ENCODE results near the gene KRT40.
"Not testable (repeated sequence)": the region's sequence is repeated elsewhere in the genome, so short reads cannot be mapped to it uniquely, and the experiment has no call there.

The KRT40 gene

DNA sequence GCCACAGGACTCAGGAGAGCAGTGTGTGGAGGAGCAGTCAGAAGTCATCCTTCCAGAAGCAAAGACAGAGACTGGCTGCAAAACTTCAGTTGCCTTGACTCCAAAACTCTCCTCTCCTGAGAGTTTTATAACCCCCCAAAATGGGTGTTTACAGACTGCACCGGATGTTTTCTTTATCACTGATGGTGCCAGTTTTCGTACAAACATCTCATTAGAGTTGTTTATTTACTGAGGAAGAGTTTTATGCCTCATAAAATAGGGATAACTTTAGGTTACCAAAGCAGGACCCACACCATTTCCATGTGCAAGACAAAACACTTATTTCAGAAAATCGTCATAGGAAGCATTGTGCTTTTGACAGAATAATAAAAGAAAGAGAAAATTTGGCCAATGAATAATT, at the start of gene KRT40:
KRT40 (minus strand) TSS at position 101 of the 400 bp plus-strand sequence; CDS start at position 48, 53 bp downstream.
- DNase-seq: no peak

DNA sequence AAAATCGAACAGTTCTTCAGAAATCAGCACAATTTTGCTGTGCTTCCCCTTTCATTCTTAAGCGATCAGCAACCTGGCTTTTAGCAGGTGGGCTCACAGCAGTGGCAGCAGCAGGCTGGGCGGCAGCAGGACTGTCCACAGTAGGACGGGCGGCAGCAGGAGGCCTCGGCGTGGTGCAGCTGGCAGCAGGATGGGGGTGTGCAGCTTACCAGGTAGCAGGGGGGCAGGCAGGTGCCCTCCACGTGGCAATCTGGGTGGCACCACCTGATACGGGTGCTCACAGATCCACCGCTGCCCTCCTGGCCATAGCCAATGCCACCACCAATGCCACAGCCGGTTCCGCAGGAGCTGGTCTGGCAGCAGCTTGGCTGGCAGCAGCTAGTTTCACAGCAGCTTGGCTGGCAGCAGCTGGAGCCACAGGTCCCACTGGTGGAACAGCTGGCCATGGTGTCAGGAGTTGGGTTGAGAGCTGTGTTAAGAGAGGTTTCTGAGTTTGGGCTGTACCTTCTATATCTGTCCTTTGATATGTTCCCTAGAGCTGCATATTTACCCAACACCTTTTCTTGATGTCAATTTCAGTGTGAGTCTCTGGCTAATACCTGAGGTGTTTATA, 45.6 kb upstream of the KRT40 start, which contains the start of gene KRTAP1-4:
KRTAP1-4 (minus strand) TSS at position 563 of the 613 bp plus-strand sequence; CDS start at position 446, 117 bp downstream.
- no peak for DNase-seq

DNA sequence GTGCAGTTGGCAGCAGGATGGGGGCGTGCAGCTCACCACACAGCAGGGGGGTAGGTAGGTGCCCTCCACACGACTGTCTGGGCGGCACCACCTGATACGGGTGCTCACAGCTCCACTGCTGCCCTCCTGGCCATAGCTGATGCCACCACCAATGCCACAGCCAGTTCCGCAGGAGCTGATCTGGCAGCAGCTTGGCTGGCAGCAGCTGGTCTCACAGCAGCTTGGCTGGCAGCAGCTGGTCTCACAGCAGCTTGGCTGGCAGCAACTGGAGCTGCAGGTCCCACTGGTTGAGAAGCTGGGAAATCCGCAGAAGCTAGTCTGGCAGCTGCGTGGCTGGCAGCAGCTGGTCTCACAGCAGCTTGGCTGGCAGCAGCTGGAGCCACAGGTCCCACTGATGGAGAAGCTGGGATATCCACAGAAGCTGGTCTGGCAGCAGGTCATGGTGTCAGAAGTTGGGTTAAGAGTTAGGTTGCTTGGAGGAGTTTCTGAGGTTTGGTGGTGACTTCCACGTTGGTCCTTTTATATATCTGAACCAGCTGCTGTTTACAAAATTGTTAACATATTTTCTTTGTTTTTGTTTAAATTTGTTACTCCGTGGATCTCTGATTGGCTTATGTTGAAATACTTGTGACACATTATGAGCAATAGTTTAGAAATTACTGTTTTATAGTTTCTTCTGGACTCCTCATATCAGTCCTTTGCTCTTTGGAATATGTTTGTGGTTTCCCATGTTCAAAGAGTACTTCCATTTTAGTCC, 42.8 kb upstream of the KRT40 start, which contains the start of gene KRTAP1-5:
KRTAP1-5 (minus strand) TSS at position 494 of the 757 bp plus-strand sequence; CDS start at position 441, 53 bp downstream.
- no peak for DNase-seq

DNA sequence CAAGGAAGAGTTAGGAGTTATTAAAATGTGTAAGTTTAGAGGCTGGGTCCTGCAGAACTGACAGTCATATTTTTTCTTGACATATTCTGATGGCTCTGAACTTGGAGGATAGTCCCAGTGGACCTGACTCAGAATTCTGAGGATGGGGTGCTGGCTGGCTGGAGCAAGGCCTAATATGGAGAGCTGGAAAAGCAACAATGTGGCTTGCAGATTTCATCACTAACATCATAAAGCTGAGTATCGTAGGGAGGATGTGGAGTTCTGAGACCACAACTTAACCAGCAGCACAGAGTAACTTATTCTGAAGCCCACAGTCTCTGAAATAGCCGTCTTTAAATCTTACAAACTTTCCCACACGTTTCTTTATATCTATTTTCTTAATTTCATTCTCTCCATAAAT, 40.6 kb upstream of the KRT40 start:
- no peak for DNase-seq

DNA sequence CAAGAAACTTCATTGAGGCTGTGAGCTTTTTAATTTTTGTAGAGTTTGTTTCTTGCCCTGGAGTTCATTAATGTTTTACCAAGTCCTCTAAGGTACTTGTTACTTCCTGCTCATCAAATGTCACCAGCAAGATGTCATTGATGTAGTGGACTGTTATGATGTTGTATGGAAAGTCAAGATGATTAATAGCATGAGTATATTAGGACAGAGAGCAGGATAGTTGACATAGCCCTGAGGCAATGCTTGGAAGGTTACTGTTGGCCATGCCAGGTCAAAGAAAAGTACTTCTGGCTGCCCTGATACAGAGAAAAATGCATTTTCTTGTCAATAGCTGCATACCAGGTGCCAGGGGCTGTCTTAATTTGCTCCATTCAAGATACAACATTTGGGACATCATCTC, 36.2 kb upstream of the KRT40 start:
- no peak for DNase-seq

DNA sequence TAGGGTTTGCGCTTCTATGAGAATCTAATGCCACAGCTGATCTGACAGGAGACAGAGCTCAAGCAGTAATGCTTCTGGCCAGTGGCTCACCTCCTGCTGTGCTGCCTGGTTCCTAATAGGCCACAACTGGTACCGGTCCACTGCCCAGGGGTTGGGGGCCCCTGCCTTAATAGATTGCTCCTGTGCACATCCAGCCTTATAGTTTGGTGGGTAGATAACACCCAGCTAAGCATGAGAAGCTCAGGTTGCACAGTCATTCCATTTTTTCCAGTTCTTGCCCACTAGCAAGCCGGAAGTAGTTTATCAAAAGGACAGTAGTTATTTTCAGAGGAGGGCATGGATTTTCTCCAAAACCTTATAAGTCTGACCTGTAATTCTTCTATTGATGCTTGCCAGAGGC, 35.3 kb upstream of the KRT40 start:
- no peak for DNase-seq

DNA sequence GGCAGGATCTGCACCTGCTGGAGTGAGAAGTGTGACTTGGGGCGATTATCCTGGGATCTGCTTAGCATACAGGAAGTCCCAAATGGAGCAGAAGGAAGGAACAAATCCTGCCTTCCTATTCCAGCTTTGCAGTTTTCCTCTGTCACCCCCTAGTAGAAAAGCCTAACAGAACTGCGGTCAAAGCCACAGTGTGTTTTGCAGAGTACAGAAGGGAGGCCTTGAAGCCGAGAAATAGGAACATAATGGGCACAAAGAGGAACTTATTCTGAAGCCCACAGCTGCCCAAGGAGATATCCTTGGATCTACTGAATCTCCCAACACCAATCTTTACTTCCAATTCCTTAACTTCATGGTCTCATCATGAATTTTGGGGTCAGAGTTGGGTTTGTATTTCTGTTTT, 34.4 kb upstream of the KRT40 start:
- no peak for DNase-seq

DNA sequence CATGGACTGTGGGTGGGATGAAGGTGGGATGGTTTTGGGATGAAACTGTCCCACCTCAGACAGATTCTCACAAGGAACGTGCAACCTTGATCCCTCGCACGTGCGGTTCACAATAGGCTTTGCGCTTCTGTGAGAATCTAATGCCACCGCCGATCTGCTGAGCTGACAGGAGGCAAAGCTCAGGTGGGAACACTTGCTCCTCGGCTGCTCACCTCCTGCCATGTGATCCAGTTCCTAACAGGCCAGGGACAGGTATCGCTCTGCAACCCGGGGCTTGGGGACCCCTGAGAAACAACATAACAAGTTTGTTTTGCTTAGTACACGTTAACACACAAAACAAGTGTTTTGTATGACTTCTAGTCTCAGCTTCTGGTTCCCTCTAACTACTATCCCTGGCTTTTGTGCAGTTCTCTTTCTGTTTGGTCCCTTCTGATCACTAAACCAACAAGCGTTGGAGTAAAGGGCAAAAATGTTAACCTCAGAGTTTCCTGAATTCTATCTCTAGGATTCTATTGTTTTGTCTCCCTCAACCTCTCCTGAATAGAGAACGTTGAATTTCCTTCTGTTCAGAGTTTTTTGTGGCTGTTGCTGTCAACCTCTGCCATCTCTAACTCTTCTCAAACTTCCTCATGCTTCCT, 32.6 kb upstream of the KRT40 start:
- DNase-seq: no peak

DNA sequence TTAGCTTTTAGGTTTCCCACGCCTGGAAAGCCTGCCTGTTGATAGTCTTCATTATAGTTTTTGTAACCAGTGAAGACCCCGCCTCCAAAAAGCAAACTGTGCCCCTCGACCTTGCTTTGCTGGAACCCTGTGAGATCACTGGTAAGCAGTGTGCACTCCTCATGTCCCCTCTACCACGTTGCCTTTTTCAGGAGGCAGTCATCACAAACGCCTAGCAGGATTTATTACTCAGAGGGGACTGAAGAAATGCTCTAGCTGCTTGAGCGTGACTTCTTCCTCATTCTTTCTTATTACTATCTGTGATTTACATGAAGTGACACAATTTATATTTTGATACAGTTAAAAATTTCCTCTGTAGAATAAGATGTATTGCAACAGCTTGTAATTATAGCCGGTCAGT, 31.3 kb upstream of the KRT40 start:
- DNase-seq: no peak

DNA sequence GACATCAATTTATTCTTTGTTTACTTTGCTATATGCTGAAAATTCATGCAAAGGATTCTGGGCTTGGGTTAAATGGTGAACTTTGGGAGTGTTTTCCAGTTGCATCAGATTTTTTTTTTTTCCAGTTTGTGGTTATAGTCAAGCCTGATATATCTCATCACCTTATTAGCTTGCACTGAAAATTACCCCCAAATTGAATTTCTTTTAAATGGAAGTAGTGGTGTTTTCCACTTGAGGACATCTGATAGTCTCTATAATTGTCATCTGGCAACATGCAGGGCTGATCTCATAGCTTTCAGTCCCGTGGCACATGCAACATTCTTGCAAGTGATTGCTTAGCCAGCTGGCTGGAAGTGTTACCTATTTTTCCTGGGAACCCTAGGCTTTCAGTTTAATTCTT, 29.5 kb upstream of the KRT40 start:
- no peak for DNase-seq

DNA sequence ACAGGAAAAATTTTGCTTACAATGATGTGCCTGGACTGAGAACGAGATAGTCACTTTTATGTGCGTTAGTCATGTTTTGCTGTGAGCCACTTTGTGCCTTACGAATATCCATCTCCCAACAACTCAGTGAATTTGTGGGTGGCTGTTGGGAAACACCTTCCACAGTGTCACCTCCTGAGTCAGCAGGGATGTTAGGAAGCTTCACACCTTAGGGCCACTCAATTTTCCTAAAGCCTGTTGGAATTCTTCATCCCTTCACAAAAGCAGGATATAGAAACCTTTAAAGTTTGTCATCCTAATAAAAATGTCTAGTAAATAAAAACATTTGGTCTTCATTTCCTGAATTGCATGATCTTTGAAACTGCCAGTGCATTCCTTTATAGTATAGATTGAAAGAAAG, 29.1 kb upstream of the KRT40 start:
- DNase-seq: no peak

DNA sequence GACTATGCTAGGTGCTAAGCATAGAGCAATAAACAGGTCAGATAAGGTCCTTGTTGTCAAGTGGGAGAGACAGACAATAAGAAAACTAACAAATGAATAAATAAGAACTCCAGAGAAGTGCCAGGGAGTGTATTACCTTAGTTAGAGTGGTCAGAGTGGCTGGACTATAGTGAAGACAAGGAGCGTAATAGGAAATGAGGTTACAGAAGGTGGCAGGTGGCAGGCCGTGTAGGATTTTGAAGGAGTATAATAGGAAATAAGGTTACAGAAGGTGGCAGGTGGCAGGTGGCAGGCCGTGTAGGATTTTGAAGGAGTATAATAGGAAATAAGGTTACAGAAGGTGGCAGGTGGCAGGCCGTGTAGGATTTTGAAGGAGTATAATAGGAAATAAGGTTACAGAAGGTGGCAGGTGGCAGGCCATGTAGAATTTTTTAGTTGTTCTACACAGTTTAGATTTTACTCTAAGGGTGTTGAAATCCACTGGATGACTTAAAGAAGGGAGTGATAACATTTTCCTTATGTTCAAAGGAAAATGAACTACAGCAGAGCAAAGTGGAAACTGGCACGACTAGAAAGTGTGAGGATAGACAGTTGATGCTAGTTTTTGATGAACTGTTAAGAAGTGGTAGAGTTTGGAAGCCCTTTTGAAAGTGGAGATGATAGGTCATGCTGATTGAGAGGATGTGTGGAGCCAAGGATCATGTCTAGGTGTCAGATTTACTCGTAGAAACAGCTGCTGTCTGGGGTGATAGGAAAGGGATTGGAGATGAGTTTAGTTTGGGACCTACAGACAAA, 28.4 kb upstream of the KRT40 start:
- no peak for DNase-seq

DNA sequence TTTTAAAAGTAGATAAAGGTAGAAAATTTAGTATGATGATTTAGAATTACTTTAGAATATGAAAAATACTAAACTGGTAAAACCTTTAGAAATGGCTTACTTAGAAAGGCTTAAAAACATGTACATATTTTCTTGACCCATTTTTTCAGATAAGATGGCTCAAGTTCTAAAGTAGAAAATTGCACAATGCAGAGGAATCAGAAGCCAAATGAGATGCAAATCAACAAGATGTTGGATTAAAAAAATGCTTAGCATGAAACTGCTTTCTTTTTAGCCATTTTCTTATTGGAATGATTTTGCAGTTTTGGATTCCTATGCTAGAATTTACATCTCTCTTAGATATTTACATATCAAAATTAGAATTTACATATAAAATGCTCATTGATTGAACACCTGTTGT, 26.3 kb upstream of the KRT40 start:
- no peak for DNase-seq

DNA sequence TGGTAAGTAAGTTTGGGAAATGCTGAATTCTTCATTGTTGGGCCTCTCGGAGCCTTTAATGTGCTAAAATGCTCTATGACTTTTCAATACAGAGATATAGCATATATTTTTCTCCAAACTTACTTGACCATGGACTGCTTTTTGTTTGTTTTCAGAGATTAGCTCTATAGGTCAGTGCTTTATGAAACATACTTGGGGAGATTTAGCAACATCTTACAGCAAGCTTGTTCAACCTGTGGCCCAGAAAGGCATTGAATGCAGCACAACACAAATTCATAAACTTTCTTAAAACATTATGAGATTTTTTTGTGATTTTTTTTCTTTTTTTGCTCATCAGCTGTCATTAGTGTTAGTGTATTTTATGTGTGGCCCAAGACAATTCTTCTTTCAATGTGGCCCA, 25.8 kb upstream of the KRT40 start:
- no peak for DNase-seq

DNA sequence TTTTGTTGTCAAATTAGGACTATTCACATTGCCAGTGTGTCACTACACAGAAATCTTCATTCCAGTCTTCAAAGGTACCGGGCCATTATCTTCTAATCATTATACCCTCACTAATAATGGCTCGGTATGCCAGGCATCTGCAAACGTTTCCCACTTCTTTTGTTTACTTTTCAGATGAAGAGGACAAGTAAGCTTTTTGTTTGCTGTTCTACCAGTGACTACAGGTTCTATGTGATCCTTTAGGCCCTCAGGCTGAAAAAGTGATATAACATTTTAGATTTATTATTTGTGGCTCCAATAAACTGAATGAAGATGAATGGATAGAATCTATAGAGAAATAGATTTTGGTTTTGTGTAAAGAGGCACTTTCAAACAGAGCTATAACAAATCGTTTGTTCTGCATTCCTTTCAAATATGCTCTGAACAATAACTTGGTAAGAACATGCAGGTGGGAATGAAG, 25.2 kb upstream of the KRT40 start:
- DNase-seq: no peak

DNA sequence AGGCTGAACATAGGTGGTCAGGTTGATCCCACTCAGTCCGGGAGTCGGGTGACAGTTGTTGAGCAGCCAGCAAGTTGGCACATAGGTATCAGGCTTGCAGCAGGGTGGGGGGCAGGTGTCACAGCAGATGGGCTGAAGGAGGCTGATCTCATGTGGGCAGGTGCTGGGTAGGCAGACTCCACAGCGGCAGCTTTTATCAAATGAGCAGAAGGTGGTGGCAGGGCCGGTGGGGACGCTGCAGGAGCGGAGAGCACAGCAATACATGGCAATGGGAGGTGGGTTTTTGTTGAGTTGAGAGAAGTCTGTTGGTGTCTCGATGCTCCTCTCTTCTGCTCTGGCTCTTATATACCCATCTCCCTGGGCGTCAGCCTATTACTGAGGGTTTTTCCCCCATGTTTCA, 24.7 kb upstream of the KRT40 start, which contains the start of gene KRTAP3-1:
KRTAP3-1 (minus strand) TSS at position 318 of the 400 bp plus-strand sequence; CDS start at position 264, 54 bp downstream.
- no peak for DNase-seq

DNA sequence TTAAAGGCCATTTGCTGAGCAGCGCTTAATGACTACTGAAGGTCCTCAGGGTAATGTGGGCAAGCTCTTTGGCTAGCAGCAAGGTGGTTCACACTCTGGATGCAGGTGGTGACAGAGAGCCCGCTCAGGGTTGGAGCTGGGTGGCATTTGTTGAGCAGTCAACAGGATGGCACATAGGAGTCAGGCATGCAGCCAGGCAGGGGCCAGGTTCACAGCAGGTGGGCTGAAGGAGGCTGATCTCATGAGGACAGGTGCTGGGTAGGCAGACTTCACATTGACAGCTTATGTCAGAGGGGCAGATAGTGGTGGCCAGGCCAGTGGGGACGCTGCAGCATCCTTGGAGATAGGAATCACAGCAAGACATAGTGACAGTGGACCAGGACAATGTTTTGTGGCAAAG, 20.3 kb upstream of the KRT40 start:
- DNase-seq: no peak

DNA sequence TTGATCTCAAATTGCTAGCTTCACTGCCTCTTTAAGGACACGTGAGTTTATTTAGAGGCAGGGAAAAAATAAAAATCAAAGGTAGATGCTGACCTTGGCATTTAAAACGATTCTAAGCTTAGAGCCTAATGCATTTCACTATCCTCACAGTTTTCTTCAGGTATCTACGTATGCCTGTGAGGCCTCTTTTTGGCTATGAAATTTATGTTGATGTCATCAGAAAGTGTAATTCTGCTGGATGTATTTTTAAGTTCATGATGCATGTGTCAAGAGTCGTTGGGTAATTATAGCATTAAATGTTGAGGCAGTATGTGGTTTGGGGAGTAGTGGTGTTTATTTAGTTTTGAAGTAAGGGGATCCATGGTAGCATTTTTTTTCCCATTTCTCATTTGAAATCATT, 19.8 kb upstream of the KRT40 start:
- no peak for DNase-seq

DNA sequence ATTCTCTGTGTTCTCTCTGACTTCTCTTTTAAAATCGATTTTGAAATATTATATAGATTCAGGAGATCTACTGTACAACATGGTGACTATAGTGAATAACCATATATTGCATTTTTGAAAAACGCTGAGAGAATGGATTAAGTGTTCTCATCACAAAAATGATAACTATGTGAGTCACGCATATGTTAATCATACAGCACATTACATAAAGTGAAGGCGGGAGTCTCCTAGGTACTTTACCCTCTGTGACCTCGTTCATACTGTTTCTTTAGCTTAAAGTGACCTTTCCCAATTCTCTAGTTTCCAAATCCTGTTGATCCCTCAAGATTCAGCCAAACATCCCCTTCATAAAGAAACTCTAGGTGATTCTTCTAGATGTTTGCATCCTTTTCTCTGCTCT, 18.7 kb upstream of the KRT40 start:
- no peak for DNase-seq

DNA sequence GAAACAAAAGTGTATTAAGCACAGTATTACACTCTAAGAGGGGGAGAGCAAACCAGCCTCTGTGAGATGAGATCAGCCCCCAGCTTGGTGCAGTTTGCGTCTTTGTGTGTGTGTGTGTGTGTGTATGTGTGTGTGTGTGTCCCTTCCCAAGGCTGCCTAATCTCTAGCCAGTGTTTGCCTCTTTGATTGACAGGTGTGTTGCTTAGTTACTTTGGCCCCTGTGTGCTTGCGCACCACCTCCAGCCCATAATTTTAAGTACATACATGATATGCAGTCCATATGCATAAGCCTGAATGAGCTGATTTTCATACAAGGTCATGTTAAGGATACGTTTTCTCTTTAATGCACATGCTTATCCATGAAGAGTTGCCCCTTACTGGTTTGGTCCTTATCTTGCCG, 17.7 kb upstream of the KRT40 start:
- DNase-seq: no peak

DNA sequence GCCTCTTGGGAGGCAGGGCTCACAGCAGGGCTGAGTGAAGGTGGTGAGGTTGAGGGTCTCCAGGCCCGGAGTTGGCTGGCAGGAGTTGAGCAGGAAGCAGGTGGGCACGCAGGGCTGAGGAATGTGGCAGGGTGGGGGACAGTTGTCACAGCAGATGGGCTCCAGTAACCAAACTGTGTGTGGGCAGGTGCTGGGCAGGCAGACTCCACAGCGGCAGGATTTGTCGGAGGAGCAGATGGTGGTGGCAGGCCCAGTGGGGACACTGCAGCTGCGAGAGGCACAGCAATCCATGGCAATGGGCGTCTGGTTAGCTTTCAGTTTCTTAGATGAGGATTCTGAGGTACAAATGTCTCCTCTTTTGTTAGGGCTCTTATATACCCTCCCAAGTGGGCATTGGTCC, 15.4 kb upstream of the KRT40 start, which contains the start of gene KRTAP3-2:
KRTAP3-2 (minus strand) TSS at position 344 of the 400 bp plus-strand sequence; CDS start at position 291, 53 bp downstream.
- DNase-seq: not testable (repeated sequence)

DNA sequence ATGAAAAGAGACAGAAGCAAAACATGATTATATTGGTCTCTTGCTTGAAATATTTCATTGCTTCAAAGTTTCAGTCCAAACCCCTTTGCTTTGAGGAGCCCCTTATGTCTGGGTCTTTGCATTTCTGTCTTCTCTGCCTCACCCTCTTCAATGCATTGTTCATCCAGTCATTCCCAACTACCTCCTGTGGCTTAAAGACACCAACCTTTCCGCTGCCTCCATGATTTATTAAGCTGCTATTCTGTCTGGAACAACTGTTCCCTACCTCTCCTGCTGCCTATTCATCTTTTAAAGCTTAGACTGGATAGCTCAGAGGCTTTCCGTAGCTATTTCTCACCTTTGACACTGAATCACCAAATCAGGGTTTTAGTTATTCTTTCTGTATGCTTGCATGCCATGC, 13.2 kb upstream of the KRT40 start:
- no peak for DNase-seq

DNA sequence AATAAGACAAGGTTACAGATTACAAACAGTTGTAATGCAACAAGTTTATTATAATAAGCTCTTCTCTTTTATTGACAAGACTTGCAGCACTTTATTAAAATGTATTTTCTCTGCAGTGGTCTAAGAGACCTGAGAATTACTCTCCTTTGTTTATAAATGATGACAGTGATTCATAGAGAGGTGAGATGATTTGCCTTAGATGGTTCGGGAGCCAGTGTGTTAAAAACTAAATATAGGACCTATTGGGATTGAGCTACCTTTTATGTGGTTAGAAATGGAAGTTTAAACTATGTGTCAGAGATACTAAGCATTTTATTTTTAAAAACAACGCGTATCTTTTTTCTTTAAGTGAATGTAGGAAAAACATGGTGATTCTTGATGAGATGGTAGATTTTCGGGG, 12.7 kb upstream of the KRT40 start:
- no peak for DNase-seq
